IMR-90 (cell line): ENCODE results near the gene RB1. TPM values are rescaled to one million over a fixed set of nuclear protein-coding genes. Genes with fewer than 3 reads are reported as not detected.

Source experiments
- ATAC-seq: fragments of 200-7000 bp; cut with Tn5 transposase; 2 replicates; pipeline ENCODE4 v1.9.1; 2020; ENCODE audit warnings: low read depth, mild to moderate bottlenecking, moderate library complexity
- BruUV-seq: library from RNA; stranded (reverse); fragments of 400-500 nt; replicated peaks from 2 replicates; lab custom pipeline; 2021; lab: Mats Ljungman, UMichigan
- CTCF ChIA-PET: fragments of 300-600 bp; formaldehyde crosslinking; extraction: SDS; loops from one replicate; lab custom pipeline; 2021; ENCODE audit warnings: antibody characterized with exemption; lab: Yijun Ruan, JAX
- POLR2A ChIA-PET: fragments of 300-600 bp; sonication (Branson Sonifier 250); formaldehyde crosslinking; loops from one replicate; lab custom pipeline; 2022; ENCODE audit warnings: antibody characterized with exemption; ENCODE audit not compliant: unreplicated experiment; lab: Charles Lee
- DNase-seq: peaks from one replicate; pipeline ENCODE4 v3.0.0; 2013
- H2AFZ ChIP-seq: replicated peaks from 2 replicates; pipeline ENCODE3; 2013; ENCODE audit warnings: low read length, mild to moderate bottlenecking; ENCODE audit not compliant: poor library complexity
- H2AK5ac ChIP-seq: 2 replicates; pipeline ENCODE4 v1.6.1; 2013; ENCODE audit warnings: low read depth, low read length, inconsistent platforms
- H2AK9ac ChIP-seq: replicated peaks from 2 replicates; pipeline ENCODE3; 2013; ENCODE audit warnings: mild to moderate bottlenecking, low read depth, low read length, moderate library complexity; ENCODE audit not compliant: poor library complexity
- H2BK120ac ChIP-seq: 2 replicates; pipeline ENCODE4 v1.6.1; 2013; ENCODE audit warnings: low read depth, low read length, inconsistent platforms
- H2BK15ac ChIP-seq: 3 replicates; pipeline ENCODE4 v1.6.1; 2013; ENCODE audit warnings: low read depth, low read length, inconsistent platforms
- H2BK20ac ChIP-seq: 2 replicates; pipeline ENCODE4 v1.6.1; 2013; ENCODE audit warnings: low read depth, mild to moderate bottlenecking, inconsistent platforms, low read length, moderate library complexity
- H2BK5ac ChIP-seq: 2 replicates; pipeline ENCODE4 v1.6.1; 2013; ENCODE audit warnings: mild to moderate bottlenecking, low read depth, low read length, inconsistent platforms; ENCODE audit not compliant: poor library complexity, severe bottlenecking
- H3K14ac ChIP-seq: replicated peaks from 2 replicates; pipeline ENCODE4 v1.6.1; 2013; ENCODE audit warnings: low read depth, low read length, inconsistent platforms
- H3K18ac ChIP-seq: 2 replicates; pipeline ENCODE4 v1.6.1; 2013; ENCODE audit warnings: low read depth, low read length, control low read depth
- H3K23ac ChIP-seq: 2 replicates; pipeline ENCODE4 v1.6.1; 2013; ENCODE audit warnings: low read depth, low read length, inconsistent platforms
- H3K27ac ChIP-seq: 2 replicates; pipeline ENCODE4 v1.5.1; 2013; ENCODE audit warnings: mild to moderate bottlenecking, control low read depth, low read length; ENCODE audit not compliant: insufficient read depth
- H3K27me3 ChIP-seq: 2 replicates; pipeline ENCODE4 v1.6.1; 2013; ENCODE audit warnings: low read length; ENCODE audit not compliant: control insufficient read depth, insufficient read depth
- H3K36me3 ChIP-seq: 2 replicates; pipeline ENCODE4 v1.6.1; 2013; ENCODE audit warnings: low read length, mixed read lengths; ENCODE audit not compliant: control insufficient read depth, insufficient read depth
- H3K4ac ChIP-seq: 2 replicates; pipeline ENCODE4 v1.6.1; 2013; ENCODE audit warnings: low read depth, low read length, inconsistent platforms
- H3K4me1 ChIP-seq: 2 replicates; pipeline ENCODE4 v1.6.1; 2013; ENCODE audit warnings: low read length, mixed read lengths; ENCODE audit not compliant: control insufficient read depth, insufficient read depth
- H3K4me2 ChIP-seq: 2 replicates; pipeline ENCODE4 v1.6.1; 2013; ENCODE audit warnings: low read depth, mild to moderate bottlenecking, control low read depth, low read length, moderate library complexity
- H3K4me3 ChIP-seq: 2 replicates; pipeline ENCODE4 v1.5.1; 2013; ENCODE audit warnings: low read depth, mild to moderate bottlenecking, control low read depth, low read length, moderate library complexity; ENCODE audit not compliant: insufficient read depth
- H3K56ac ChIP-seq: 2 replicates; pipeline ENCODE4 v1.6.1; 2013; ENCODE audit warnings: low read length, inconsistent platforms; ENCODE audit not compliant: insufficient read depth; ENCODE audit errors: extremely low read depth
- H3K79me1 ChIP-seq, 2 experiments: 2 replicates each; pipeline ENCODE4 v1.6.1; 2013; ENCODE audit warnings: low read length in 2 of 2, inconsistent platforms in 1 of 2, low read depth in 1 of 2
- H3K9ac ChIP-seq: 2 replicates; pipeline ENCODE4 v1.6.1; 2013; ENCODE audit warnings: low read depth, low read length, control low read depth
- H3K9me1 ChIP-seq: 2 replicates; pipeline ENCODE4 v1.6.1; 2013; ENCODE audit warnings: low read length, inconsistent platforms; ENCODE audit not compliant: insufficient read depth
- H3K9me3 ChIP-seq: 2 replicates; pipeline ENCODE4 v1.6.1; 2013; ENCODE audit warnings: low read length; ENCODE audit not compliant: control insufficient read depth, insufficient read depth
- H4K20me1 ChIP-seq: 2 replicates; pipeline ENCODE4 v1.6.1; 2013; ENCODE audit warnings: low read length, inconsistent platforms; ENCODE audit not compliant: insufficient read depth
- H4K5ac ChIP-seq: 2 replicates; pipeline ENCODE4 v1.6.1; 2013; ENCODE audit warnings: mild to moderate bottlenecking, low read depth, low read length, control low read depth
- H4K8ac ChIP-seq, 2 experiments: 2 replicates each; pipeline ENCODE4 v1.6.1; 2013; ENCODE audit warnings: low read depth in 2 of 2, low read length in 2 of 2, control low read depth in 1 of 2, inconsistent platforms in 1 of 2
- H4K91ac ChIP-seq: 2 replicates; pipeline ENCODE4 v1.6.1; 2013; ENCODE audit warnings: low read depth, low read length, inconsistent platforms; ENCODE audit not compliant: insufficient read depth
- CEBPB ChIP-seq: IDR thresholded peaks from 2 replicates; pipeline ENCODE4 v1.6.1; 2012; ENCODE audit warnings: low read depth, low read length, improper control_type of control experiment
- CHD1 ChIP-seq: IDR thresholded peaks from 2 replicates; pipeline ENCODE4 v1.6.1; 2012; ENCODE audit warnings: low read depth, low read length, improper control_type of control experiment
- MAFK ChIP-seq: IDR thresholded peaks from 2 replicates; pipeline ENCODE4 v1.6.1; 2012; ENCODE audit warnings: low read depth, low read length, improper control_type of control experiment
- MAZ ChIP-seq: IDR thresholded peaks from 2 replicates; pipeline ENCODE4 v1.6.1; 2012; ENCODE audit warnings: low read depth, mild to moderate bottlenecking, low read length, improper control_type of control experiment, moderate library complexity, borderline replicate concordance
- MXI1 ChIP-seq: IDR thresholded peaks from 2 replicates; pipeline ENCODE4 v1.6.1; 2012; ENCODE audit warnings: low read depth, mild to moderate bottlenecking, low read length, moderate library complexity, borderline replicate concordance
- POLR2A ChIP-seq: IDR thresholded peaks from 2 replicates; pipeline ENCODE4 v1.6.1; 2012; ENCODE audit warnings: mild to moderate bottlenecking, low read depth, low read length
- RAD21 ChIP-seq: IDR thresholded peaks from 2 replicates; pipeline ENCODE4 v1.6.1; 2012; ENCODE audit warnings: low read length, improper control_type of control experiment
- RFX5 ChIP-seq: IDR thresholded peaks from 2 replicates; pipeline ENCODE4 v1.8.0; 2012; ENCODE audit warnings: low read depth, mild to moderate bottlenecking, low read length, moderate library complexity
- USF2 ChIP-seq: fragments of 150-350 bp; IDR thresholded peaks from 2 replicates; pipeline ENCODE4 v1.6.1; 2017; ENCODE audit warnings: mild to moderate bottlenecking, antibody characterized with exemption, low read length, low read depth
- WGBS, 2 experiments: methylation state at CpG; one replicate each; pipeline versions ENCODE4 v1.1.5 to v1.1.7; 2013; ENCODE audit warnings: missing lambda C conversion rate in 2 of 2; ENCODE audit not compliant: insufficient read length in 1 of 2; ENCODE audit errors: extremely low coverage in 2 of 2; 5-methylcytosine and 5-hydroxymethylcytosine counted together
- dilution Hi-C: fragments of 300-500 bp; cut with HindIII; formaldehyde crosslinking; loops from one replicate; pipeline ENCODE4 v1.14.3; 2018; ENCODE audit warnings: low sequenced_read_pairs; ENCODE audit not compliant: unreplicated experiment
- in situ Hi-C: fragments of 300-500 bp; cut with MboI; formaldehyde crosslinking; loops from 3 replicates; pipeline ENCODE4 v1.14.3; 2019; ENCODE audit warnings: low sequenced_read_pairs, inconsistent platforms, mixed read lengths
- intact Hi-C: fragments of 100-400 bp; cut with micrococcal nuclease; formaldehyde crosslinking; loops from 2 replicates; pipeline ENCODE4 v1.10.0; 2022
- polyA plus RNA-seq, 3 experiments: library from polyadenylated mRNA; depleted of rRNA; stranded (reverse); fragments of >200 nt; gene quantifications; 2 replicates each; pipeline ENCODE4 v1.2.3, GENCODE V29; 2012; ENCODE audit warnings: low replicate concordance in 1 of 3
- total RNA-seq: library from RNA; depleted of rRNA; stranded (reverse); fragments of >200 nt; gene quantifications from 2 replicates; pipeline ENCODE4 v1.2.3, GENCODE V29; 2012
- TF ChIP-seq, protein P1 (sequence below): conservative IDR thresholded peaks from 2 replicates; pipeline ENCODE4 v1.5.1; 2012; ENCODE audit warnings: mild to moderate bottlenecking, low read depth, low read length, improper control_type of control experiment
- TF ChIP-seq, protein P2 (sequence below): fragments of 150-350 bp; IDR thresholded peaks from 2 replicates; pipeline ENCODE4 v1.6.1; 2016; ENCODE audit warnings: low read depth, mild to moderate bottlenecking, low read length, moderate library complexity, borderline replicate concordance

The RB1 gene
- total and polyA plus RNA-seq, 2 of the 4 experiments (the other 2 are of a cell fraction), result 11.4 to 15.4 TPM

DNA sequence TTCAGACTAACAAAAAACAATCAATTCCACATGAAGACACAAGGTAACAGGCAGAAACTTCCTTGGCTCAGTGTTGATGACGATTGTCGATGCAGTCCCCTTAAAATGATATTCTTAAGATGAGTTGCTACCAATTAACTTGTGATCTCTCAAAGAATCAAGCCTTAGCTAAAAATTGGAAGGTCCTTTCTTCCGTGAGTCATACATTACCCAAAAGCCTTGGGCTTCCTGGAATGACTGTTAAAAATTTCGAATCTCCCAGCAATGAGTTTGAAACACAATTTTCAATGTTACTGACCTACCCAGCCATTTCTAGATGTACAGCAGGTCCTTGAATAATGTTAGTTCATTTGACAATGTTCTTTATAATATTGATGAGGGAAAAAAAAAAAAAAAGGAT, 28.0 kb upstream of the RB1 start:
- Histone ChIP-seq H3K23ac (no peak overlapping the region), H3K14ac (no peak overlapping the region), H3K4ac (no peak overlapping the region), H2BK20ac (no peak overlapping the region), H3K18ac (no peak overlapping the region), H3K9ac (no peak overlapping the region), H4K91ac (no peak overlapping the region), H2BK15ac (no peak overlapping the region), H2BK120ac (no peak overlapping the region), H4K8ac (no peak overlapping the region), H3K36me3 (no peaks in the 10 kb centered on the region), H4K5ac (no peak overlapping the region), H2AFZ (no peak overlapping the region), H3K4me1 (no peaks in the 10 kb centered on the region), H3K4me3 (no peak overlapping the region), H3K9me1 (no peaks in the 10 kb centered on the region), H2AK9ac (no peak overlapping the region), H3K9me3 (no peaks in the 10 kb centered on the region), H3K56ac (no peak overlapping the region), H4K20me1 (no peaks in the 10 kb centered on the region), H2BK5ac (no peak overlapping the region), H3K27ac (no peak overlapping the region), H3K4me2 (no peak overlapping the region), H3K79me1 (no peaks in the 10 kb centered on the region), H2AK5ac (no peak overlapping the region), H3K27me3 (no peaks in the 10 kb centered on the region)
- intact Hi-C loops (no loop called here), in situ Hi-C loops (no loop called here), dilution Hi-C loops (no loop called here)
- ChIA-PET CTCF (no interaction called here), POLR2A (no interaction called here)
- no peak for ATAC-seq
- no CpG with 5 or more reads among the region's 4 CpGs for WGBS, 2 experiments
- no peak for DNase-seq
- no peak for TF ChIP-seq MXI1
- TF ChIP-seq CHD1, result no peak
- TF ChIP-seq MAFK, result no peak
- no peak for TF ChIP-seq MAZ
- TF ChIP-seq CEBPB, result no peak
- TF ChIP-seq, protein P1, sequence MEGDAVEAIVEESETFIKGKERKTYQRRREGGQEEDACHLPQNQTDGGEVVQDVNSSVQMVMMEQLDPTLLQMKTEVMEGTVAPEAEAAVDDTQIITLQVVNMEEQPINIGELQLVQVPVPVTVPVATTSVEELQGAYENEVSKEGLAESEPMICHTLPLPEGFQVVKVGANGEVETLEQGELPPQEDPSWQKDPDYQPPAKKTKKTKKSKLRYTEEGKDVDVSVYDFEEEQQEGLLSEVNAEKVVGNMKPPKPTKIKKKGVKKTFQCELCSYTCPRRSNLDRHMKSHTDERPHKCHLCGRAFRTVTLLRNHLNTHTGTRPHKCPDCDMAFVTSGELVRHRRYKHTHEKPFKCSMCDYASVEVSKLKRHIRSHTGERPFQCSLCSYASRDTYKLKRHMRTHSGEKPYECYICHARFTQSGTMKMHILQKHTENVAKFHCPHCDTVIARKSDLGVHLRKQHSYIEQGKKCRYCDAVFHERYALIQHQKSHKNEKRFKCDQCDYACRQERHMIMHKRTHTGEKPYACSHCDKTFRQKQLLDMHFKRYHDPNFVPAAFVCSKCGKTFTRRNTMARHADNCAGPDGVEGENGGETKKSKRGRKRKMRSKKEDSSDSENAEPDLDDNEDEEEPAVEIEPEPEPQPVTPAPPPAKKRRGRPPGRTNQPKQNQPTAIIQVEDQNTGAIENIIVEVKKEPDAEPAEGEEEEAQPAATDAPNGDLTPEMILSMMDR, result no peak
- TF ChIP-seq RFX5, result no peak
- TF ChIP-seq USF2, result no peak
- TF ChIP-seq POLR2A, result no peak
- TF ChIP-seq, protein P2, sequence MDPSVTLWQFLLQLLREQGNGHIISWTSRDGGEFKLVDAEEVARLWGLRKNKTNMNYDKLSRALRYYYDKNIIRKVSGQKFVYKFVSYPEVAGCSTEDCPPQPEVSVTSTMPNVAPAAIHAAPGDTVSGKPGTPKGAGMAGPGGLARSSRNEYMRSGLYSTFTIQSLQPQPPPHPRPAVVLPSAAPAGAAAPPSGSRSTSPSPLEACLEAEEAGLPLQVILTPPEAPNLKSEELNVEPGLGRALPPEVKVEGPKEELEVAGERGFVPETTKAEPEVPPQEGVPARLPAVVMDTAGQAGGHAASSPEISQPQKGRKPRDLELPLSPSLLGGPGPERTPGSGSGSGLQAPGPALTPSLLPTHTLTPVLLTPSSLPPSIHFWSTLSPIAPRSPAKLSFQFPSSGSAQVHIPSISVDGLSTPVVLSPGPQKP, result no peak
- TF ChIP-seq RAD21, result no peak
- BruUV-seq, result no TSS peak
